PFSK-1 (cell line): Measurements from ENCODE around the gene CXCL14. TPM values are rescaled to one million over a fixed set of nuclear protein-coding genes. Genes with fewer than 3 reads are reported as not detected.

Source experiments
- FOXP2 ChIP-seq: optimal IDR thresholded peaks from 2 replicates; pipeline ENCODE3; 2011; ENCODE audit warnings: borderline replicate concordance, control low read depth, inconsistent platforms; ENCODE audit not compliant: insufficient read depth; ENCODE audit errors: extremely low read length, extremely low read depth
- POLR2AphosphoS5 ChIP-seq: IDR thresholded peaks from 2 replicates; pipeline ENCODE4 v1.6.1; 2012; ENCODE audit warnings: low read depth, mild to moderate bottlenecking, control low read depth, low read length, moderate library complexity
- REST ChIP-seq, 2 experiments: IDR thresholded peaks; 2 replicates each; pipeline versions ENCODE4 v1.6.1 to v1.8.0; 2011 to 2012; ENCODE audit warnings: low read depth in 2 of 2, low read length in 2 of 2, control low read depth in 1 of 2, inconsistent platforms in 1 of 2, mild to moderate bottlenecking in 1 of 2, moderate library complexity in 1 of 2; ENCODE audit not compliant: insufficient read depth in 1 of 2
- SIN3A ChIP-seq: IDR thresholded peaks from 2 replicates; pipeline ENCODE4 v1.6.1; 2012; ENCODE audit warnings: mild to moderate bottlenecking, low read length, moderate library complexity, borderline replicate concordance; ENCODE audit not compliant: insufficient read depth
- TAF1 ChIP-seq: IDR thresholded peaks from 2 replicates; pipeline ENCODE4 v1.6.1; 2012; ENCODE audit warnings: low read length, control low read depth, borderline replicate concordance; ENCODE audit not compliant: insufficient read depth
- polyA plus RNA-seq: library from polyadenylated mRNA; unstranded; fragments of >200 nt; gene quantifications from one replicate; pipeline ENCODE4 v1.2.1, GENCODE V29; 2012; ENCODE audit warnings: low read depth, missing spikeins; ENCODE audit not compliant: insufficient read length

The CXCL14 gene
- polyA plus RNA-seq: not detected

- TF ChIP-seq REST (IDR thresholded peaks at IDR 0.05; ENCODE audit: insufficient read depth in 1 of 2, low read depth in 2 of 2, low read length in 2 of 2) (no peak), POLR2AphosphoS5 (no peak), TAF1 (no peak), SIN3A (no peak), FOXP2 (no peak)
These were observed at the start of gene CXCL14 for GRCh38 chr5:135578685-135579341. Gene CXCL14 (minus strand): TSS chr5:135578991. CDS start chr5:135578778, 213 bp downstream.

- TF ChIP-seq REST (IDR thresholded peaks at IDR 0.05; ENCODE audit: insufficient read depth in 1 of 2, low read depth in 2 of 2, low read length in 2 of 2): no peak
- no peak for TF ChIP-seq TAF1
These were observed 47.8 kb upstream of the CXCL14 start for GRCh38 chr5:135626636-135627035.

GRCh38 chr5:135625961-135626360 lies 47.2 kb upstream of the CXCL14 start:
- no peak for TF ChIP-seq FOXP2
- TF ChIP-seq POLR2AphosphoS5: no peak
- TF ChIP-seq SIN3A: no peak
- TF ChIP-seq TAF1: no peak
- no peak for TF ChIP-seq REST (IDR thresholded peaks at IDR 0.05; ENCODE audit: insufficient read depth in 1 of 2, low read depth in 2 of 2, low read length in 2 of 2)

- TF ChIP-seq FOXP2 (no peak), SIN3A (no peak), POLR2AphosphoS5 (no peak), REST (IDR thresholded peaks at IDR 0.05; ENCODE audit: insufficient read depth in 1 of 2, low read depth in 2 of 2, low read length in 2 of 2) (no peak), TAF1 (no peak)
These were observed 46.7 kb upstream of the CXCL14 start for GRCh38 chr5:135625486-135625885.

GRCh38 chr5:135625061-135625460 lies 46.3 kb upstream of the CXCL14 start:
- no peak for TF ChIP-seq REST (IDR thresholded peaks at IDR 0.05; ENCODE audit: insufficient read depth in 1 of 2, low read depth in 2 of 2, low read length in 2 of 2)
- no peak for TF ChIP-seq TAF1
- TF ChIP-seq POLR2AphosphoS5: no peak
- no peak for TF ChIP-seq SIN3A
- TF ChIP-seq FOXP2: no peak
